Endometrium (tissue), 2 donors: ENCODE data around the gene DSCAM.

ENCODE experiments used
- FAIRE-seq: peaks from 2 replicates; lab custom pipeline; 2012; peaks lifted over from hg19 to GRCh38; lab: Jason Lieb, UNC
- donor health status: control.
- donor health status: control.

DSCAM gene

GRCh38 chr21:40547906-40548513 lies 298.9 kb downstream of the DSCAM start:
- FAIRE-seq, result no peak

DNA sequence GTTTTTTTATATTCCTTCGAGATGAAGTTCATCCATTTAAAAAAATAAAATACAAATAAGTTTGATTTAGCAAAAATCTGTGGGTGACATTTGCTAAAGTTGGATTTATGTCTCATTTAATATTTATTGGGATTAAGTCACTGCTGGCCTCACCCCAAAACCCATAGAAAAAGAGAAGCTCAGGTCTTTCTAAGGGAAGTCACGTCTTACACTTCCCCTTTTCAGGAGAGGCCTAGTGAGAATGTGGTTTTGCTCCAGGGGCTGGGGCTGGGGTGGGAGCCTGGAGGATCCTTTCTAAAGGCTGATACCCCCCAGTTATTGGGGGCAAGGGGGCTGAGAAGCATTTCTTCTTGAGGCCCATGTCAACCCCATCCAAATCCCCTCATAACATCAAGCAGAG lies 300.3 kb downstream of the DSCAM start:
- FAIRE-seq, result no peak

DNA sequence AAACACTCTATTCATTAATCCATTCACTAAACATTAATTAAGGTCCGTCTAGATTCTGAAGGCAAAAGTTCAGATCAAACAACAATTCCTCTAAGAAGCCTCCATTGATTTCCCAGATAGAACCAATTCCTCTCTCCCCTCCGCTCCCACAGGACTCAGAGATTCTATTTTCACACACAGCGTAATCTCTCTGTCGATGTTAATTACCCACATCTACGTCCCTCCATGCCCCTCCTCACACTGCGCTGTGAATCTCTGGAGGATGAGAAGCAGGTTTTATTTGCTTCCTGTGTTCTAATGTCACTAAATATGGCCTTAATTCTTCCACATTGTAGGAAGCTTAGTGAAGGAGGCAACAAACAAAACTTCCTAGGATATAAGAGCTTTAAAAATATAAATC lies 306.7 kb downstream of the DSCAM start:
- FAIRE-seq, result no peak

DNA sequence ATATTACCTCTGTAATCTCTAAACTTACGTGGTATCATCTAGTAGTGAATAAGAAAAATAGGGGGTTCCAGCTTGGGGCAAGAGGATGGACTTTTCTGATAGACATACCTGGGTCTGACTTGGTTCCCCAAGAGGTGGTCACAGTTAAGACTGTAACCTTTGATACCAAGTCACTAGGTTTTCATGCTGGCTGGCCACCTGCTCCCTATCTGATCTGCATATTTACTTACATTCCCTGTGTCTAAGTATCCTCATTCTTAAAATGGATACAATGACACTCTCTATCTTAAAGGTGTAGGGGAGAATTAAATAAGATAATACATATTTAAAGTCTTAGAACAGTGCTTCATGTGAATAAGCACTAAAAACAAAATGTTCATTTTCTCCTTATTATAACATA lies 312.1 kb downstream of the DSCAM start:
- FAIRE-seq, result no peak

DNA sequence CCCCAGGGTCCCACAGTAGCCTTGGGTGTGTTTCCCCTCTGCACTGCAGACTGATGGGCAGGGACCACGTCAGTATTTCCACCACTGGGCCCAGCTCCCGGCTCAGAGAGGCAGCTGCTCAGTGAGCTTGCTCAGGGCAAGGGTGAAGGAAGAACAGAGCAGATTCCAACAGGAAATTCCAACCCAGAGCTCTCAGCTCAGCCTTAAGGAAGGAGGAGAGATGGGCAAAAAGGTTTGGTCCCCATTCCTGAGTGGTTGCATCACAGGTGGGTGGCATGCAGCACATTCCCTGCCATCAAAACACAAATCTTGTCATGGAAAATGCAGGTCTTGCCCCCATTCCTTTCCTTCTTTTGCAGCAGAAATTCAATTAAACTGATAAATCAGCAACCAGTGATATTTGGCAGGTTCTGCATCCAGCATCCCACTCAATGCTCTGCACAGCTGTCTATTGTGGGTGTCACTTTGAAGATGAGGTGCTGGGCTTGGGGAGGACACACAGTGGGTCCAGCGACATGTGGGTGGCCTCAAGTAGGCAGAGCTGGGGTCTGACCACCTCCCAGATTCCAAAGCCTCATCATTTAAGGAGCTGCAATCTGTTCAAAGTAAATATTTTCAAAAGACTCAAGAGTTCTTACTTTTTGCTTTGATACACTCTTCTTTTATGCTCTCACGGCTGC lies 315.4 kb downstream of the DSCAM start:
- FAIRE-seq, result no peak

DNA sequence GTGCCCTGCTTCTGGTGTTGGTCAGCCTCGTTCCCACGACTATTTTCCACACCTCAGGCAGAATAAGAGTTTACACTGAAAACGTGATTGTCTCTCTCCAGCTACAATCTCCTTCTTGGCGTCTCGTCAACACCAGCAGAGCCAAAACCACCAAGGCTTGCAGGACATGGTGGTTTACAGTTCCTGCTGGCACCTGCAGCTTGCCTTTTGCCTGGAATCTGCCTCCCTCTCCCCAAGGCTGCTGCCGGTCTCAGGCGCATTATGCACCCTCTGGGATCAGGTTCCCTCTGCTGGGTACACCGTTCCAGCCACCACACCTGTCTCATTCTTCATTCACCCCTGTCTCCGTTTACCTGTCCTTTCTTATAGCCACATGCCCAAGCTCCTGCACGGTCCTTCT lies 315.9 kb downstream of the DSCAM start:
- no peak for FAIRE-seq

GRCh38 chr21:40517646-40518045 lies 329.3 kb downstream of the DSCAM start:
- no peak for FAIRE-seq

- no peak for FAIRE-seq
Measured at GRCh38 chr21:40516335-40516734, 330.6 kb downstream of the DSCAM start.

- no peak for FAIRE-seq
Measured at GRCh38 chr21:40512590-40512989, 334.4 kb downstream of the DSCAM start.

GRCh38 chr21:40507978-40508377 lies 339.0 kb downstream of the DSCAM start:
- FAIRE-seq, result no peak

DNA sequence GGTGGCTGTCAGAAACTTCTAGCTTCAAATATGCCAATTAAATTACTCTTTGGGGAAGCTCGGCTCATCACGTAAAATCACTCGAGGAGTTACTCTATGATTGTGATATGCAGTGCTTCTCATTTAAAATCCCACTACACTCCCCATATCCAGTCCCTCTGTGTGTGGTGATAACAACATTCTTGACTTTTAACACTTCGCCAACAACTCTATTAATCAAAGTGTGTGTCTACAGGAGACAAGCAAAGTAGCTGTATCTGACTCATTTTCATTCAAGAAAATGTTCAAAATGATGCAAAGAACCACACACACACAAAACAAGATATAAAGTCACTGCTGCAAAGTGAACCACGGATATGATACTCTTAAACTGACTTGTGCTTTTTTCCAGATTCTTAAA lies 341.3 kb downstream of the DSCAM start:
- FAIRE-seq, result no peak

- FAIRE-seq, result no peak
Measured at GRCh38 chr21:40505244-40505643, 341.7 kb downstream of the DSCAM start.

GRCh38 chr21:40504825-40505224 lies 342.1 kb downstream of the DSCAM start:
- FAIRE-seq, result no peak

GRCh38 chr21:40496116-40496515 lies 350.8 kb downstream of the DSCAM start:
- no peak for FAIRE-seq

GRCh38 chr21:40490408-40490807 lies 356.6 kb downstream of the DSCAM start:
- no peak for FAIRE-seq

DNA sequence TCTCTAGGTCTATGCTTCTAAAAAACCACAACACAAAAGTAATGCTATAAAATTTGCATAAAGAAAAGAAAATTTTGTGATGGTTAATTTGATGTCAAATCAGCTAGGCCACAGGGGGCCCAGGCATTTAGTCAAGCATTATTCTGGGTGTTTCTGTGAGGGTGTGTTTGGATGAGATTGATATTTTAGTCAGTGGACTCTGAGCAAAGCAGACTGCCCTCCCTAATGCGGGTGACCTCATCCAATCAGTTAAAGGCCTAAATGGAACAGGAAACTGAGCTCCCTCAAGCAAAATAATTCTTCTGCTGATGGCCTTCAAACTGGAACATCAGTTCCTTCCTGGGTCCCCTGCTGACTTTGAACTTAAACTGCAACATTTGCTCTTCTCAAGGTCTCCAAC lies 358.0 kb downstream of the DSCAM start:
- FAIRE-seq, result no peak

DNA sequence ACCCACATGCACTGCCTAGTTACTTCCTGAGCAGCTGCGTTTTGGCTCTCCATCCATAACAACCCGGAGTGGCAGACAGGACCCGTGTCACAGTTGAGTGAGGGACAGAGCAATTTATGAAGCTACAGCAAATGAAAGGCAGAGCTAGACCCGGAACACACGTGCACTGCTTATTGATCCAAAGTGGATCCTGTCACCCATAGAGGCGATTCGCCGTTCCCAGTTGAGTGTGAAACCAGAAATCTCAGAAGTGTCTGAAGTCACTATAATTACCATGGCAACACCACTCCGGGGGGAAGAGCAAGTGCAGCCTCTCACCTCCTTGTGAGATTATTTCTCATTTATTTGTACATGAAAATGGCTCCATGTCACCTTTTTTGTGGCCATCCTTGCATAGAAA lies 365.2 kb downstream of the DSCAM start:
- no peak for FAIRE-seq

- FAIRE-seq, result no peak
Measured at GRCh38 chr21:40474513-40474912, 372.4 kb downstream of the DSCAM start.

GRCh38 chr21:40472013-40472412 lies 374.9 kb downstream of the DSCAM start:
- FAIRE-seq, result no peak

DNA sequence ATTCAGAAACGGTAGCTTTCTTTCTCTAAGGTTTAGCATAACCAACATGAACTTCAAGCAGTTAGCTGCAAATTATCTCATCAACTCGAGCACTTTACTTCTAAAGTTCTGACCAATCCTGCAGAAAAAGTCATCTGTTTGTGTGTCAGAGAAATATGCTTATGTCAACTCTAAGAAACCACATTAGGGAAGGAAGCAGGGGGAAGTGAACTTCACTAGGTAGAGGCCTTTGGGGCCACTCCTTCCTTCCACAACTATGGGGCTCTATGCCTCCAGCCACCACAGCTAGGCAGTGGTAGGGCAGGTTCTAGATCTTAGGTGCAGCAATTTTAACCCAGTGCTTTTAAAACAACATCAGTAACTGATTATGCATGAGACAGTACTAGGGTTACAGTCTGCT lies 375.9 kb downstream of the DSCAM start:
- FAIRE-seq, result no peak

- FAIRE-seq, result peak; percentile 77
Measured at GRCh38 chr21:40466893-40467483, 380.0 kb downstream of the DSCAM start.

- FAIRE-seq, result no peak
Measured at GRCh38 chr21:40465382-40465781, 381.6 kb downstream of the DSCAM start.

- FAIRE-seq, result no peak
Measured at GRCh38 chr21:40463176-40463575, 383.8 kb downstream of the DSCAM start.

DNA sequence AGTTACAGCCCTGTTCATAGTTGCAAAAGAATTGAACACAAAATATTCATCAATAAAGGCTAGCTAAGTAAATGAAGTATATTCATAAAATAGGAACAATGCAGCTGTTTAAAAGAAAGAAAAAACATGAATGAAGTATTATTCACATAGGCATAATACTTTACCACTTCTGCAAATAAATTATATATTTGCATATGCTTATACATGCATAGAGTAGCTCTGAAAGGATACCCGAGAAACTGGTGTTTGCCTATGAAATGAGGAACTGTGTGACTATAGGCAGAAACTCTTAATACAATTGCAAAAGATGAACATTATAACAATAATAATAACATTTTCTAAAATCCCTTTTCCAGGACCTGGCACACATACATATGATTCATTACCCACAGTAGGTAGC lies 385.9 kb downstream of the DSCAM start:
- FAIRE-seq, result no peak
